Neutrophil (primary cell): ENCODE data around the gene PLOD2.

ENCODE experiments used
- H3K27ac ChIP-seq: fragments of 200-600 bp; sonication (generic); 2 replicates; pipeline ENCODE4 v1.5.1; 2016; ENCODE audit warnings: mild to moderate bottlenecking, moderate library complexity
- H3K27me3 ChIP-seq: fragments of 200-600 bp; sonication (generic); 2 replicates; pipeline ENCODE4 v1.6.0; 2016; ENCODE audit warnings: mild to moderate bottlenecking
- H3K36me3 ChIP-seq: fragments of 200-600 bp; sonication (generic); 2 replicates; pipeline ENCODE4 v1.5.1; 2017
- H3K4me1 ChIP-seq, 2 experiments: fragments of 200-600 bp in 1 of 2; sonication (generic) in 1 of 2; 1 replicate in 1 of 2; 2 replicates in 1 of 2; pipeline versions ENCODE4 v1.5.1 to v1.6.1; 2013 to 2016; ENCODE audit warnings: low read depth in 1 of 2, low read length in 1 of 2, mild to moderate bottlenecking in 1 of 2, moderate library complexity in 1 of 2; ENCODE audit not compliant: control insufficient read depth in 1 of 2, insufficient read depth in 1 of 2
- H3K4me3 ChIP-seq, 2 experiments: fragments of 200-600 bp in 1 of 2; sonication (generic) in 1 of 2; 1 replicate in 1 of 2; 2 replicates in 1 of 2; pipeline ENCODE4 v1.5.1; 2013 to 2016; ENCODE audit warnings: low read depth in 1 of 2, low read length in 1 of 2, mild to moderate bottlenecking in 1 of 2, moderate library complexity in 1 of 2
- H3K9me3 ChIP-seq: fragments of 200-600 bp; sonication (generic); 2 replicates; pipeline ENCODE4 v1.5.1; 2016
- CTCF ChIP-seq: fragments of 200-600 bp; sonication (generic); IDR thresholded peaks from 2 replicates; pipeline ENCODE4 v1.5.1; 2016; ENCODE audit warnings: antibody characterized with exemption

PLOD2 gene

GRCh38 chr3:146077181-146077580, 83.8 kb downstream of the PLOD2 start:
- Histone ChIP-seq H3K27me3 (no peaks in the 10 kb centered on the region), H3K36me3 (no peaks in the 10 kb centered on the region), H3K4me3 (no peak overlapping the region), H3K27ac (no peak overlapping the region), H3K4me1 (no peaks in the 10 kb centered on the region), H3K9me3 (no peaks in the 10 kb centered on the region)
- no peak for TF ChIP-seq CTCF

- H3K4me1 ChIP-seq = peaks cover 5 to 13% of the 10 kb centered on the region in 2 experiments
- H3K27ac ChIP-seq = no peak overlapping the region
These were observed 88.2 kb downstream of the PLOD2 start for GRCh38 chr3:146072824-146073223.

GRCh38 chr3:146072061-146072460, 88.9 kb downstream of the PLOD2 start:
- no peak overlapping the region for H3K27ac ChIP-seq
- no peaks in the 10 kb centered on the region for H3K36me3 ChIP-seq
- no peaks in the 10 kb centered on the region for H3K27me3 ChIP-seq
- no peak overlapping the region for H3K4me3 ChIP-seq
- H3K9me3 ChIP-seq = no peaks in the 10 kb centered on the region
- no peak for TF ChIP-seq CTCF
- peaks cover 5 to 13% of the 10 kb centered on the region in 2 experiments for H3K4me1 ChIP-seq

More at GRCh38 chr3:146072824-146073223, 88.2 kb downstream of the PLOD2 start:
- Histone ChIP-seq H3K36me3 (no peaks in the 10 kb centered on the region), H3K9me3 (no peaks in the 10 kb centered on the region), H3K4me3 (no peak overlapping the region), H3K27me3 (no peaks in the 10 kb centered on the region)
- no peak for TF ChIP-seq CTCF

GRCh38 chr3:146071632-146072031, 89.4 kb downstream of the PLOD2 start:
- Histone ChIP-seq H3K27ac (no peak overlapping the region), H3K36me3 (no peaks in the 10 kb centered on the region), H3K4me3 (no peak overlapping the region), H3K27me3 (no peaks in the 10 kb centered on the region), H3K9me3 (no peaks in the 10 kb centered on the region), H3K4me1 (peaks cover 5 to 13% of the 10 kb centered on the region in 2 experiments)
- TF ChIP-seq CTCF = no peak

GRCh38 chr3:146067048-146067447, 93.9 kb downstream of the PLOD2 start:
- no peaks in the 10 kb centered on the region for H3K27me3 ChIP-seq
- H3K4me3 ChIP-seq = no peak overlapping the region
- peaks cover 5 to 12% of the 10 kb centered on the region in 2 experiments for H3K4me1 ChIP-seq
- no peak for TF ChIP-seq CTCF
- H3K9me3 ChIP-seq = no peaks in the 10 kb centered on the region
- H3K27ac ChIP-seq = no peak overlapping the region
- H3K36me3 ChIP-seq = no peaks in the 10 kb centered on the region

GRCh38 chr3:146065573-146066006, 95.4 kb downstream of the PLOD2 start:
- Histone ChIP-seq H3K4me1 (no peaks in the 10 kb centered on the region), H3K27ac (no peak overlapping the region), H3K27me3 (no peaks in the 10 kb centered on the region), H3K4me3 (no peak overlapping the region), H3K36me3 (no peaks in the 10 kb centered on the region), H3K9me3 (no peaks in the 10 kb centered on the region)
- TF ChIP-seq CTCF = peak; percentile 17
